GM19193 (cell line): ENCODE measurements around the gene YBEY.
A peak's percentile ranks its signal among the peaks of the same experiment; 100 is the strongest.

Source experiments
- POLR2A ChIP-seq: IDR thresholded peaks from 4 replicates; pipeline ENCODE4 v1.6.1; 2011; ENCODE audit not compliant: insufficient read depth, insufficient read length; ENCODE audit errors: extremely low read depth

Gene YBEY, protein sequence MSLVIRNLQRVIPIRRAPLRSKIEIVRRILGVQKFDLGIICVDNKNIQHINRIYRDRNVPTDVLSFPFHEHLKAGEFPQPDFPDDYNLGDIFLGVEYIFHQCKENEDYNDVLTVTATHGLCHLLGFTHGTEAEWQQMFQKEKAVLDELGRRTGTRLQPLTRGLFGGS

DNA sequence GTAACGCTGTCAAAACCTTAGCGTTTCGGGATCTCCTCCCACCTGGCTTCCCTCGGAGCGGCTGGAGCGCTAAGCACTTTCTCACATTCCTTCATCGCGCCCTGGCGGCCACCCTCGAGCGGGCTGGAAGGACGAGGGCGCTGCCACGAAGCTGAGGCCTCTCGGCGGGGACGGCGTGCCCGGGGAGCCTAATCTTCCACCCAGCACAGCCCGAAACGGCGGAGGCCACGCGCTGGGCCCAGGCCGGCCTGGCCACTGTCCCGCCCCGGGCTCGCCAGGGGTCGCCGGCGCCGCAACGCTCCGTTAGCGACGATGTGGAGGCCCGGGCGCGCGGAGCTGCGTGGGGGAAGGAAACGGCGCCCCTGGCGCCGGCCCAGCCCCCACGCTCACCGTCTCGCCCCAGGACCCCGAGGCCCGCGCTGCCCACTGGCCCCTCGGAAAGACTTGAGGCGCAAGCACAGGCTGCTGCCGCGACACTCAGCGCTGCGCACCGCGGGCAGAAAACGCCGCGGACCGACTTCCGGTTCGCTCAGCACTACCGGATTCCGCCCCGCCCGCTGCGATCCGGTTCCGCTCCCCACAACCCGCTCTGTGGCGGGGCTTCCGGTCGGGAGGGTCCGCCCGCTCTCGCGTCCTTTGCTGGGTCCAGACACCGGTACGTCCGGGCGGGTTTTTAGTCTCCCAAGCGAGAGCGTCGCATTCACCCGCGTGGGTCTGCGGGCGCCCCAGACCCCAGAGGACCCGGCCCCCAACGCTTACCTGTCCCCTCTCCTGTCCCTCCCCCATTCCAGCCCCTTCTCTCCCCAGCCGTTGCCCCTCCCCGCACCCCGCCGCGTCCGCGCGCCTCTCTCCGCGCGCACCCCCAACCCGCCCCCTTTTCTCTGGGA, at the start of gene YBEY:
Gene YBEY, plus strand, starts transcription at position 582 of the 887 bp plus-strand sequence. CDS start 572 bp downstream, outside the sequence.
- peak; percentile 89 for TF ChIP-seq POLR2A

DNA sequence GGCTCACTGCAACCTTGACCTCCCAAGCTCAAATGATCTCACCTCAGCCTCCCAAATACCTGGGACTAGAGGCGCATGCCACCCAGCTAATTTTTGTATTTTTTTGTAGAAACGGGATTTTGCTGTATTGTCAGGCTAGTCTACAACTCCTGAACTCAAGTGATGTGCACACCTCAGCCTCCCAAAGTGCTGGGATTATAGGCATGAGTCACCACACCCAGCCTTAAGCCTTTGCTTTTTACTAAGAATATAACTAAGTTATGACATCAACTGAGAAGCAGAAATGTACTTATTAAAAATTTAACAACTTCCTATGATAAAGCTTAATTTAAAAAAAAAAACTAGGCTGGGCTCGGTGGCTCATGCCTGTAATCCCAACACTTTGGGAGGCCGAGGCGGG, 48.7 kb upstream of the YBEY start:
- no peak for TF ChIP-seq POLR2A

DNA sequence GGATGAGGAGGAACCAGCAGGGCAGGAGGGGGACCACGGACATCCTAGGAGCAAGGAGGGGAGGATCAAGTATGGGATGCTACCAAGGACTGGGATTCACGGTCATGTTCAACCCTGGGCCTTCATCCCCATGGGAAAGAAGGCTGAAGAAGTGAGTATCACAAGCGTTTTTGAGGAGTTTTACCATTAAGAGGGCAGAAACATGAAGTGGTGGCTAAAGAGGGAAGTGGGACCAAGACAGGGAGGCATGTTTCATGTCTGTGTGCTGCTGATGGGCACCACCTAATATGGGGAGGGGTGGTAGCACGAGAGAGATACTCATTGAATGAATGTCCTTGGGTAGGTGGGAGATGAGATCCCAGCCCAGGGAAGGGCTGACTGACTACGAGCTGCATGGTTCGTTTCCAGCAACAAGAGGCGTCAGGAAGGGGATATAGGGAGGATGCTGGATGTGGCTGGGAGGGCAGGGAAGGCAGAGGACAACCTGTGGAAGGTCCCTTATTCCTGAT, 46.3 kb upstream of the YBEY start:
- TF ChIP-seq POLR2A = no peak

DNA sequence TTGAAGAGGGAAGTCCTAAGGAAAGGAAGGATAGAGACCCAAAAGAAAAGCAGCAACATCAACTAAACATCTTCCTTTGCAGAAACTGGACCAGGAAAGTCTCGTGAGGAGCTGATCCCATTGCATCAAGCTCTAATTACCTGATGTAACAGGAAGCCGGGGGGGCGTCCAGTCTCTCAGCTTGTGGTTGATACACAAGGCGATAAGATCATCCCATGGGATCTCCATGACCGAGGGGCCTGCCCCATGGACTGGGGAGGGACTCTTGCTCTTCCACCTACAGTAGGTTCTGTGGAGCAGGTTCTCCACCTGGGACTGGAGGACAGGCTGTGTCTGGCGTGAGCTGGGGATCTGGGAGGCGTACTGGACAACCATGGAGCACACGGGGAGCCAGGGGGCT, 42.8 kb upstream of the YBEY start:
- TF ChIP-seq POLR2A = no peak

DNA sequence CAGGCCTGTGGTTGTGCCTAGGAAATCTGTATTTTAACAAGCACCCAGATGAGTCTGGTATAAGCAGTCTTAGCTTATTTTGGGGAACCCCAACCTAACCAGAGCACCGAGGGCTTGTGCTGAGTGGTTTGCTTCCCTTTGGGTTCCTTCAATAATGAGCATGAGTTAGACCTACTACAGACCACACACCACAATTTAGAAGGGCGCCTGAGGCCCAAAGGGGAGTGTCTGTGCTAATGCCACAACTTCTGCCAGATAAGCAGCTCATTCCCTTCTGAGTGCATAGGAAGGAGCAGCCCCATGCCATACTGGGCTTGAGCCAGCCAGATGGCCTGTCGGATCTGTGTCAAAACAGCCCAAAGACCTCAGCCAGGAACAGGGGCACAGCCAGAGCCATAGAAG, 42.2 kb upstream of the YBEY start:
- TF ChIP-seq POLR2A = no peak

DNA sequence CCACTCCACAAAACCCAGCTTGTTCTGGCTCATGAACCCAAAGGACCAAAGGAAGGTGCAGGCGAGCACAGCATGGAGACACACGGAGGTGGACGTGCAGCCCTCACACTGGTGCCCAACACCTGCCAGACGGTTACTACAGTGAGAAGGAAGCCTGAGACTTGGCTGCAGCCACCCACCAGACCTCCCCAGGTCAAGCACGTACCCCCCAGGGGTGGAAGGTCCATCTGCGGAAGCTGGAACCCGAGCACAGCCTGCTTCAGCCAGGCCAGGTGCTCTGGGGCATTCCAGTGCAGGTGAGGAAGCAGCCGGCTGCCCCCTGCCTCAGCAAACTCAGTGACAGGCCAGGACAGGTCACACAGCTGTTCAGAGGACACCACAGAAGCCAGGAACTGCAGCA, 41.5 kb upstream of the YBEY start:
- TF ChIP-seq POLR2A = no peak

DNA sequence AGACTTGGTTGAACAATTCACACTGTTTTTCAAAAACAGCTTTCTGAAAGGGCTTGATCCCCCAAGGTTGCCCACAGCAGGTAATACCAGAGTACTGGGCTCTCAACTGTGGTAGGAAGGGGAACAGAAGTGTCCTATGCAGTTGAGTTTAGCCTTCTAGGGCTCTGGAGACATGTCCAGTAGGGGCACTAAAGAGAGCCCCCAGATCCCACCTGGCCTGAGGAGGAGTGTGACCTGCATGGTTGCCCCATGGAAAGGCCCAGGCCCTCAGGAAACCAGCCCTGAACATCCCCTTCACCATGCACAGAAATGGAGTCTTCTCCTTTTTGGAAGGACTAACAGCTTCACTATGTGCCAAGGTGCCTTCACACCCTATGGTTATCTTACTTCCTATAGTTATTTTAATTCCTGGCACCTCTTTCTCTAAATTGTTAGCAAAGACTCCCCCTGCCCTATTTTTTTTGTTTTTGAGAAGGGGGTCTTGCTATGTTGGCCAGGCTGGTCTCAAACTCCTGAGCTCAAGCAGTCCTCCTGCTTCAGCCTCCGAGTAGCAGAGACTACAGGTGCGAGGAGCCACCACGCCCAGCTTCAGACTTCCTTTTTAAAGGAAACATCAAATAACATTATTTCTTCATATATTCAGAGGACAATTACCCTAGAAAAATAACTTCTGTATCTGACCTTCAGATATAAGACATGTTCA, 40.8 kb upstream of the YBEY start:
- no peak for TF ChIP-seq POLR2A

DNA sequence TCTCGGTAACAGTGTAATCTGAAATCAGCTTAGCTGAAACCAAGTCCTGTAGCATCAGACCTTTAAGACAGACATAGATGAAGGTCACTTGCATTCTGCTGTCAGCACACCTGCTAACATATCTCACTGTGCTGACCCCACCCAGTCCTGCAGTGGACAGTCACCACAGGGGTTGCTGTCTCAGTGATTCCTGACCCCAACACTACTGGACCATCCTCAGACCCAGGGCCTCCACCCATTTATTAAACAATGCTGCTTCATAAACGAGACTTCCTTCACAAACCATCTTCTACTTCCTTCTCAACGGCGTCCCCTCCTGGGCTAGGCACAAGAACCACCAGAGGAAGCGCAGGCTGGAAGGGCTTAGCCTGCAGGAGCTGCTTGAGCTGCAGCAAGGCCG, 39.8 kb upstream of the YBEY start:
- no peak for TF ChIP-seq POLR2A

DNA sequence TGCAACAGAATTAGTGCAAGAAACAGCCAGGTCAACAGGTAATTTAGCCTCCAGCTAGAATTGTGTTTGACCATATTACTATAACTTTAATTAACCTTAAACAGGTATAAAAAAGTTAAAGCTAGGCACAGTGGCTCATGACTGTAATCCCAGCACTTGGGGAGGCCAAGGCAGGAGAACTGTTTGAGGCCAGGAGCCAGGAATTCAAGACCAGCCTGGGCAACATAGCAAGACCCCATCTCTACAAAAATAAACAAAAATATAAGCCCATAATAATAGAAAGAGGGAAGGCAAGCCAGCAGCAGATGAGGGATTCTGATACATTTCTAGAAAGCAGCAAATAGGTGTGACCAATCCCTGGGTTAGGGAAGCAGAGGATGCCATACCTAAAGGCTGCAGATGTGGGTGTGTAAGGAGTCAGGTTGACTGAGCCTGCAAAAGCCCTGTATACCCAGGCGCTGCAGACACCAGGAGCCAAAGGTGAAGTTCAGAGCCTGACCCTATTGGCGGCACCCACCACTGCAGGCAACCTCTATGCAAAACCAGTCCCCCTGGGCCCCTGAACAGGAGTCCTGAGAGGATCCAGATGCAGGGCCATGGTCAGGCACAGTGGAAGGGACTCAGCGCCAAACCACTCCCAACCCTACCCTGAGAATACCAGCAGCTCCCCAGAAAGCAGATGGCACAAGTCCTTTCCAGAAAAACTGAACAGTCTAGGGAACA, 38.3 kb upstream of the YBEY start:
- no peak for TF ChIP-seq POLR2A

DNA sequence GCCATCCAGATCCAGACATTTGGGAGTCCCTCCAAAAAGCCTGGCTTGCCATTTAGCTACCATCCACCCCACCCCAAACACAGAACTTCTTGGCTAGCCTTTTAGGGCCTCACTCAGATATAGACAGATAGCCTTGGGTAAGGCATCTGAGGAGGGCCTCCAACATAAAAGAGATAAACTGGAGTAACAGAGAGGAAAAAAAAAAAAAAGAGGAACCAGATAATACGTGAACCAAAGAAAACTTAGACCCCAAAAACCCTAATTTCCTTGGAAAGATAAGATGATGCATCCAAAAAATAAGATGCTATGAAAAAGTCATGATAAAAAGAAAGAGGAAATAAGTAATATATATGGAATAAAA, 37.7 kb upstream of the YBEY start:
- TF ChIP-seq POLR2A = no peak

DNA sequence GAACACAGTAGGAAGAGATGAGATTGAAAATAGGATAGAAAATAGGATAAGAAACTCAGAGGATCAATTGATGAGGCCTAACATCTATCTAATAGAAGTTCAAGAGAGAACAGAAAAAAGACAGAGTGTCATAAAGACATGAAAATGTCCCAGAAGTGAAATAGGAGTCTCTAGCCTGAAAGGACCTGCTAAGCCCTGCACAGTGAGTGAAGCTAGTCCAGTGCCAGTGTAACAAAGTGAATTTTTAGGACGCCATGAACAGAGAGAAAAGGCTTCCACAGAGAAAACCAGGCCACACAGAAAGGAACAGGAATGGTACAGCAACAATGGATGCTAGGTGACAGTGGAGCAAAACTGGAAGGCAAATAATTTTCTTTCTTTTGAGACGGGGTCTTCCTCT, 37.3 kb upstream of the YBEY start:
- TF ChIP-seq POLR2A = no peak

DNA sequence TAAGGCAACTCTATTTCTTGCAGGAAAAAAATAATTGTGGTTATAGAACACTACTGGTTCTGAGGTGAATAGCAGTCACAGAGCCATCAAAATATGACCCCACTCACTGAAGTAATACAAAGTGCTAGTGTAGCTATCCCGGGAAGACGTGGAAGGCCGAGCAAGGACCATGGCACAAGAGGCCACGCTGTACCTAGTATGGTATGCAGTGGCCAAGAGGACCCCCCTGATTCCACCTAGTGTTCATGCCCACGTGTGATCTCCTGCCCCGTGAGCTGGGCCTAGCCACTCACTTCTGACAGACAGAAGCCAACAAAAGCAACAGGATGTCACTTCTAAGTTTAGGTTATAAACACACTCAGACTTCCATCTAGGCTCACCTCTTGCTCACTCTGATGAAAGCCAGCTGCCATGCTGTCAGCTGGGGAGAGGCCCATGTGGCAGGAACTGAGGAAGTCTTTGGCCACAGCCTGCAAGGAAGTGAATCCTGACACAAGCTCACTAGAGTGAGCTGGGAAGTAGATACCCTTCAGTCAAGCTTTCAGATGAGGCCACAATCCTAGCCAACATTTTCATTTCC, 35.9 kb upstream of the YBEY start:
- TF ChIP-seq POLR2A = no peak

DNA sequence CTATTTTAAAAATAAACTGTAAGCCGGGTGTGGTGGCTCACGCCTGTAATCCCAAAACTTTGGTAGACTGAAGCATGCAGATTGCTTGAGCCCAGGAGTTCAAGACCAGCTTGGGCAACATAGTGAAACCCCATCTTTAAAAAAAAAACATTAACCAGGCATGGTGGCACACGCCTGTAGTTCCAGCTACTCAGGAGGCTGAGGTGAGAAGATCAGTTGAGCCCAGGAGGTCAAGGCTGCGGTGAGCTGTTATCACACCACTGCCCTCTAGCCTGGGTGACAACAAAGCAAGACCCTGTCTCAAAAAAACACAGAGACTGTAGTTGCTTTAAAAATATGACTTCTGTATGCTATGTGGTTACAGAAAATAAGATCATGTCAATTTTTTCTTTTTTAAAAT, 33.3 kb upstream of the YBEY start:
- no peak for TF ChIP-seq POLR2A

DNA sequence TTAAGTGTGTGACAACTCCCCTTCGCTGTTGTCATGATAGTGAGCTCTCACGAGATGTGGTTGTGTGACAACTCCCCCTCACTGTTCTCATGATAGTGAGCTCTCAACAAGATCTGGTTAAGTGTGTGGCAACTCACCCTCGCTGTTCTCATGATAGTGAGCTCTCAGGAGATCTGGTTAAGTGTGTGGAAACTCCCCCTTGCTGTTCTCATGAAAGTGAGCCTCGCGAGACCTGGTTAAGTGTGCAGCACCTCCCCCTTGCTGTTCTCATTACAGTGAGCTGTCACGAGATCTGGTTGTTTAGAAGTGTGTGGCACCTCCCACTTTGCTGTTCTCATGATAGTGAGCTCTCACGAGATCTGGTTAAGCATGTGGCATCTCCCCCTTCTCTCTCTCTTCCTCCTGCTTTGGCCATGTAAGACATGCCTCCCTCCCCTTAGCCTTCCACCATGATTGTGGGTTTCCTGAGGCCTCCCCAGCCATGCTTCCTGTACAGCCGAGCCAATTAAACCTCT, 32.5 kb upstream of the YBEY start:
- TF ChIP-seq POLR2A = no peak

DNA sequence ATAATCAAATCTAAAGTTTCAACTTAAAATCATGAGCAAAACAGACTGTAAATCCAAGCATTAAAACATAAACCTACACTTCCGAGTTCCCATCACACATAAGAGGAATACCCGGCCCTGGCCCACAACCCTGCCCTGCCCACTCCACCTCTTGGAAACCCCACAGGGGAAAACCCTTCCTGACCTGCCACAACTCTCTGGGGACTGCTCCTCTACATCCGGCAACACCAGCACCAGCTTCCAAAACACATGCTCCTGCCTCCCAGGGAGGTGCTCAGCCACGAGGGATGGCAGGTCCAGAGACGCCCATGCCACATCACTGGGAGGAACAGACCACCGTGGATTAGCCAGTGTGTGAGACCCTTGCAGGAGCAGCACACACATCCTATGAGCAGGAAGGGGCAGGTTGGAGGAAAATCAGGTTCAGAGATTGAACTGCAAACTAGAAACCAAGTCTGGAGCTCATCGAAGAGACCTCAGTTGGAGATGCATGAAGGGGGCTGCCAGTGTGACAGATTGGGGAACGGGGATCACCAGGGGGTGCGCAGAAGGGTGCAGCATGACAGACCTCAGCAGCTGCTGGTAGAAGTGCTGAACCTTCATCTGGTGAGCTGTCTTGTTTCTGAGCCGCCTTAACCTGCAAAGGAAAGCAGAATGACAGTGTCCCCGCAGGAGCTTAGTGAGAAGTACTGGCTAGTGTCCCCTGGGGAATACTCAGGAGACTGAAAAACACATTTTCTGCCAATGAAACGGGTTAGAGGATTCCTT, 31.8 kb upstream of the YBEY start:
- TF ChIP-seq POLR2A = no peak

DNA sequence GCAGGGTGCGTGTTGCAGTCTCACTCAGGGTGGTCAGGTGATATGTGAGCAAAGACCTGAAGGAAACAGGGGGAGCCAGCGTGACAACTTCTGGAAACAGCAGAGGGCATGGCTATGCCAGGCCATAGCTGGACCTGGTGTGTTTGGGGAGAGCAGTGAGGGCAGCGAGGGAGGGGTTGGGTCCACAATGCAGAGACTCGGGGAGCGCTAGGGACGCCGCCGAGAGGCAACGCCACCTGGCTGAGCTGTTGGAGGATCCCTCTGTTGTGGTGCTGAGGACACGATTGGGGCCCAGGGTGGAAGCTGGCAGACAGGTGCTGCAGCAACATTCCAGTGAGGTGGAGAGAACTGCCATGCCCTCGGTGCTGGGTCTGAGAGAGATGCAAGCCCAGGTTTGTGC, 31.0 kb upstream of the YBEY start:
- TF ChIP-seq POLR2A = peak; percentile 22
